ENCODE results near the gene COL8A1.

DNA sequence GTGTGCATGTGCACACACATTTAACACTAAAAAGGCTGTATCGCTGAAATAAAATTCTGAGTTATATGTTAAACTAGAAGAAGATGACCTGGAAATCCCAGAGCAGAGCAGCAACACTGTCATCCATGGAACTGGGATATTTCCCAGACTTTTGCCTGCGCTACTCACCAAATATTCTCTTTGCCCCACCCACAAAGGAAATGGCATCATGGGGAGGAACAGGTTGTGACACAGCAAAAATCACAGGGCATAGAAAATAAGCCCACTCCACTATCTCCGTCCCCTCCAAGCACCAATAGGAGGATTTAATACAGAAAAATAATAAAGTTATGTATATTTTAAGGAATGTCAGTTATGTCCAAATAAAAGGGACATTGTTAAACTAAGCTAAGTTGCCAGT is 71.7 kb downstream of the COL8A1 start:
- TF ChIP-seq, protein P1, sequence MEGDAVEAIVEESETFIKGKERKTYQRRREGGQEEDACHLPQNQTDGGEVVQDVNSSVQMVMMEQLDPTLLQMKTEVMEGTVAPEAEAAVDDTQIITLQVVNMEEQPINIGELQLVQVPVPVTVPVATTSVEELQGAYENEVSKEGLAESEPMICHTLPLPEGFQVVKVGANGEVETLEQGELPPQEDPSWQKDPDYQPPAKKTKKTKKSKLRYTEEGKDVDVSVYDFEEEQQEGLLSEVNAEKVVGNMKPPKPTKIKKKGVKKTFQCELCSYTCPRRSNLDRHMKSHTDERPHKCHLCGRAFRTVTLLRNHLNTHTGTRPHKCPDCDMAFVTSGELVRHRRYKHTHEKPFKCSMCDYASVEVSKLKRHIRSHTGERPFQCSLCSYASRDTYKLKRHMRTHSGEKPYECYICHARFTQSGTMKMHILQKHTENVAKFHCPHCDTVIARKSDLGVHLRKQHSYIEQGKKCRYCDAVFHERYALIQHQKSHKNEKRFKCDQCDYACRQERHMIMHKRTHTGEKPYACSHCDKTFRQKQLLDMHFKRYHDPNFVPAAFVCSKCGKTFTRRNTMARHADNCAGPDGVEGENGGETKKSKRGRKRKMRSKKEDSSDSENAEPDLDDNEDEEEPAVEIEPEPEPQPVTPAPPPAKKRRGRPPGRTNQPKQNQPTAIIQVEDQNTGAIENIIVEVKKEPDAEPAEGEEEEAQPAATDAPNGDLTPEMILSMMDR (IDR thresholded peaks at IDR 0.05): no peak
- TF ChIP-seq POLR2A (IDR thresholded peaks at IDR 0.05): no peak

All from prostate gland (tissue), 2 donors.